GM12878 (cell line): ENCODE results near the gene USP47. TPM values are rescaled to one million over a fixed set of nuclear protein-coding genes. Genes with fewer than 3 reads are reported as not detected.

ENCODE experiments used
- ATAC-seq: fragments of 200-7000 bp; cut with Tn5 transposase; 3 replicates; pipeline ENCODE4 v1.9.1; 2020; ENCODE audit warnings: mild to moderate bottlenecking, moderate library complexity
- BruUV-seq: library from RNA; stranded (reverse); fragments of 400-500 nt; replicated peaks from 2 replicates; lab custom pipeline; 2021; lab: Mats Ljungman, UMichigan
- CTCF ChIA-PET: fragments of 300-600 bp; sonication (Branson Sonifier 250); formaldehyde crosslinking; extraction: SDS; loops from one replicate; lab custom pipeline; 2021; ENCODE audit warnings: inconsistent platforms; lab: Yijun Ruan, JAX
- POLR2A ChIA-PET: fragments of 350-600 bp; formaldehyde crosslinking; extraction: SDS; loops from one replicate; lab custom pipeline; 2021; ENCODE audit warnings: inconsistent platforms; lab: Charles Lee
- RAD21 ChIA-PET: fragments of 300-600 bp; sonication (Branson Sonifier 250); formaldehyde crosslinking; loops from one replicate; lab custom pipeline; 2023; ENCODE audit warnings: antibody characterized with exemption; ENCODE audit not compliant: unreplicated experiment; lab: Charles Lee
- SMC1A ChIA-PET: fragments of 300-600 bp; sonication (Branson Sonifier 250); formaldehyde crosslinking; loops from one replicate; lab custom pipeline; 2023; ENCODE audit not compliant: unreplicated experiment, uncharacterized antibody; lab: Charles Lee
- DNase-seq: peaks from one replicate; pipeline ENCODE4 v3.0.0-alpha.2; 2011; ENCODE audit warnings: low read depth, low spot score
- FAIRE-seq: peaks from 3 replicates; lab custom pipeline; 2011; peaks lifted over from hg19 to GRCh38; lab: Jason Lieb, UNC
- H2AFZ ChIP-seq: 2 replicates; pipeline ENCODE4 v1.6.0; 2011; ENCODE audit warnings: low read depth, low read length, control low read depth; ENCODE audit not compliant: control insufficient read depth
- H3K27ac ChIP-seq: 2 replicates; pipeline ENCODE4 v1.5.1; 2011; ENCODE audit warnings: control low read depth; ENCODE audit not compliant: control insufficient read depth, insufficient read depth
- H3K27me3 ChIP-seq, 2 experiments: replicated peaks in 1 of 2; 2 replicates each; pipeline versions ENCODE4 v1.6.0 to v1.6.1; 2011; ENCODE audit warnings: low read length in 1 of 2; ENCODE audit not compliant: control insufficient read depth in 2 of 2, insufficient read depth in 2 of 2
- H3K36me3 ChIP-seq, 2 experiments: 2 replicates each; pipeline ENCODE4 v1.5.1; 2011; ENCODE audit warnings: low read length in 1 of 2; ENCODE audit not compliant: control insufficient read depth in 2 of 2, insufficient read depth in 2 of 2
- H3K4me1 ChIP-seq: 2 replicates; pipeline ENCODE4 v1.6.1; 2011; ENCODE audit warnings: mild to moderate bottlenecking, low read length, moderate library complexity, mixed read lengths; ENCODE audit not compliant: control insufficient read depth, insufficient read depth
- H3K4me2 ChIP-seq: 2 replicates; pipeline ENCODE4 v1.6.0; 2011; ENCODE audit warnings: control low read depth; ENCODE audit not compliant: control insufficient read depth, insufficient read depth
- H3K4me3 ChIP-seq: fragments of 200-600 bp; sonication (generic); 2 replicates; pipeline ENCODE4 v1.5.1; 2016
- H3K79me2 ChIP-seq: 2 replicates; pipeline ENCODE4 v1.6.0; 2011; ENCODE audit warnings: low read length; ENCODE audit not compliant: control insufficient read depth, insufficient read depth
- H3K9ac ChIP-seq: 2 replicates; pipeline ENCODE4 v1.8.0; 2011; ENCODE audit warnings: low read length, control low read depth, mixed read lengths; ENCODE audit not compliant: control insufficient read depth, insufficient read depth
- H3K9me3 ChIP-seq: replicated peaks from 3 replicates; pipeline ENCODE4 v1.5.1; 2011; ENCODE audit warnings: mild to moderate bottlenecking, low read length; ENCODE audit not compliant: control insufficient read depth, insufficient read depth
- H4K20me1 ChIP-seq: 2 replicates; pipeline ENCODE4 v1.6.0; 2011; ENCODE audit not compliant: control insufficient read depth, insufficient read depth
- CBX3 ChIP-seq: fragments of 200-600 bp; sonication (generic); IDR thresholded peaks from 2 replicates; pipeline ENCODE4 v1.6.1; 2016; ENCODE audit warnings: low read depth, borderline replicate concordance
- CREB1 ChIP-seq: IDR thresholded peaks from 2 replicates; pipeline ENCODE4 v1.6.1; 2012; ENCODE audit warnings: low read depth, mild to moderate bottlenecking, inconsistent platforms
- FOXK2 ChIP-seq: fragments of 450-650 bp; IDR thresholded peaks from 2 replicates; pipeline ENCODE4 v1.6.1; 2017; ENCODE audit warnings: mild to moderate bottlenecking, moderate library complexity
- KDM1A ChIP-seq: fragments of 200-600 bp; sonication (generic); IDR thresholded peaks from 2 replicates; pipeline ENCODE4 v1.6.1; 2016; ENCODE audit warnings: borderline replicate concordance
- MTA2 ChIP-seq: fragments of 450-650 bp; IDR thresholded peaks from 2 replicates; pipeline ENCODE4 v1.6.1; 2016; ENCODE audit warnings: low read depth, mild to moderate bottlenecking, moderate library complexity
- RUNX3 ChIP-seq: IDR thresholded peaks from 2 replicates; pipeline ENCODE4 v1.6.1; 2012; ENCODE audit warnings: low read length, inconsistent platforms
- SIX5 ChIP-seq: IDR thresholded peaks from 2 replicates; pipeline ENCODE4 v1.6.1; 2011; ENCODE audit warnings: mild to moderate bottlenecking, low read depth, low read length, moderate library complexity; ENCODE audit not compliant: severe bottlenecking
- SUPT20H ChIP-seq: IDR thresholded peaks from 2 replicates; pipeline ENCODE4 v1.6.1; 2011; ENCODE audit warnings: low read depth, mild to moderate bottlenecking, low read length, moderate library complexity, borderline replicate concordance; ENCODE audit not compliant: control insufficient read depth
- WRNIP1 ChIP-seq: IDR thresholded peaks from 2 replicates; pipeline ENCODE4 v1.6.1; 2011; ENCODE audit warnings: low read depth, low read length, improper control_type of control experiment, borderline replicate concordance
- ZSCAN29 ChIP-seq: fragments of 450-650 bp; IDR thresholded peaks from 2 replicates; pipeline ENCODE4 v1.6.1; 2017; ENCODE audit warnings: mild to moderate bottlenecking, moderate library complexity
- WGBS: methylation state at CpG from one replicate; pipeline ENCODE4 v1.1.6; 2016; ENCODE audit warnings: low lambda C conversion rate; ENCODE audit not compliant: insufficient replicate concordance, insufficient coverage; ENCODE audit errors: missing lambda C conversion rate; 5-methylcytosine and 5-hydroxymethylcytosine counted together
- in situ Hi-C: fragments of 300-500 bp; cut with MboI; formaldehyde crosslinking; loops from 9 replicates; pipeline ENCODE4 v1.14.3; 2018; ENCODE audit warnings: mixed read lengths
- intact Hi-C: fragments of 100-400 bp; cut with micrococcal nuclease; formaldehyde crosslinking; loops from one replicate; pipeline ENCODE4 v1.14.2; 2022; ENCODE audit not compliant: unreplicated experiment
- polyA plus RNA-seq, 11 experiments: library from polyadenylated mRNA; depleted of rRNA in 4 of 11; unstranded in 6 of 11; stranded (reverse) in 5 of 11; fragments of >200 nt; fragmentation: Nextera tagmentation in 4 of 11; fragmentation: Illumina TruSeq in 1 of 11; extraction: Ambion mirVana in 4 of 11; extraction: Trizol in 1 of 11; gene quantifications; 1 replicate in 1 of 11; 2 replicates in 10 of 11; pipeline versions ENCODE4 v1.2.1 to v1.2.3, GENCODE V29; 2011 to 2016; ENCODE audit warnings: inconsistent platforms in 2 of 11, missing spikeins in 2 of 11, low read depth in 1 of 11
- total RNA-seq, 4 experiments: library from RNA; depleted of rRNA in 3 of 4; stranded (reverse); fragments of >200 nt in 3 of 4; fragmentation: Illumina TruSeq in 1 of 4; extraction: Trizol in 1 of 4; gene quantifications; 2 replicates each; pipeline versions ENCODE4 v1.2.1 to v1.2.3, GENCODE V29; 2013 to 2021
- TF ChIP-seq, protein P1 (sequence below): fragments of 450-650 bp; formaldehyde crosslinking; IDR thresholded peaks from 2 replicates; pipeline ENCODE4 v1.4.0; 2022; ENCODE audit warnings: mild to moderate bottlenecking, moderate library complexity
- TF ChIP-seq, protein P2 (sequence below): fragments of 450-650 bp; IDR thresholded peaks from 2 replicates; pipeline ENCODE4 v1.6.1; 2017; ENCODE audit warnings: low read depth, mild to moderate bottlenecking, moderate library complexity
- TF ChIP-seq, protein P3 (sequence below): fragments of 450-650 bp; IDR thresholded peaks from 2 replicates; pipeline ENCODE4 v1.6.1; 2017; ENCODE audit warnings: mild to moderate bottlenecking

The USP47 gene
- total and polyA plus RNA-seq, 10 of the 15 experiments (the other 5 are each of a cell fraction or from before 2014, with no cell fraction given): 13.9 to 54.0 (median 31.6) TPM

DNA sequence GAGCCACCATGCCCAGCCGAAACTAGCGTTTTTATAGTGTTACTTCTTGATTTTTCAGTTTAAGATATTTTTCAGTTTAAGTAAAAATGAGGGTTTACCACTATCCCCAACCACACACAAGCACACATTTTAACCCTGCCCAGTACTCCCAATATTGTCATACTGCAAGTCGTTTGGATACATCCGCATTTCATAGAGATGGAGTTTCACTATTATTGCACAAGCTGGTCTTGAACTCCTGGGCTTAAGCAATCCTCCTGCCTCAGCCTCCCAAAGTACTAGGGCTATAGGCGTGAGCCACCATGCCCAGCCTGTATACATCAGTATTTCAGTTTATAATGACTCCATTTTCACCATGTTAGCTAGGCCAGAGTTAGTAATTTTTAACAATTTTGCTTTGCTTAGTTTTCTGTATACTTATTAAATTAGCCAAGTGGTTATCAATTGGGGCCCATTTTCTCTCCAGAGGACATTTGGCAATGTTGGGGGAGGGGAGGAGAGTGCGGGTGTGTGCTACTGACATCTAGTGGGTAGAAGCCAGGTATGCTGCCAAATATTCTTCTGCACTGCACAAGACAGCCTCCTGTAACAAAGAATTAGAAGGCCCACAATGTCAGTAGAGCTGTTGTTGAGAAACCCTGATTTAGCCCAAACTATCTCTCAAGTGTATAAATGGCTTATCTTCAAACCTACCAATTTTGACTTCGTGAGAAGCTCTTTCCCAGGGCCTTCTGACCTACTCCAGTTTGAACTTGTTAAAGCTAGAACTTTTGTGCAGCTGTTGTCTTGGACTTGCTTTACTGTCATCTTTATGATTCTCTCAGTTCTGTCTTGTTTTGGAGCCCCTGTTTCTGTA is 7.3 kb downstream of the USP47 start:
- intact Hi-C loops: loop anchor here (2.0 to 10.0 kb wide), 2 partner anchors 50 to 994 kb away; partner anchors contain the start of gene ZBED5
- Histone ChIP-seq H2AFZ (no peak overlapping the region), H3K4me2 (peak overlapping the region; percentile 30; the same call in 1 of the 2 replicates), H3K79me2 (peaks cover 97% of the 10 kb centered on the region), H3K27ac (peak overlapping the region; percentile 23; the same call in 1 of the 2 replicates), H3K9ac (no peak overlapping the region), H3K4me1 (peaks cover 5% of the 10 kb centered on the region; the same call in 1 of the 2 replicates), H4K20me1 (no peaks in the 10 kb centered on the region), H3K9me3 (no peaks in the 10 kb centered on the region), H3K36me3 (no peaks in the 10 kb centered on the region), H3K27me3 (no peaks in the 10 kb centered on the region), H3K4me3 (no peak overlapping the region; the same call in 1 of the 2 replicates)
- ChIA-PET POLR2A (interaction anchor here (1.4 kb wide), 1 partner anchor 21 kb away, joined by 3 read pairs; no protein-coding TSS in a partner anchor), SMC1A (interaction anchor here (0.6 to 4.1 kb wide), 18 partner anchors 8 to 377 kb away, joined by 3 to 38 read pairs (median 4); partner anchors contain the start of gene GALNT18), CTCF (interaction anchor here (0.6 to 13.4 kb wide), 25 partner anchors 9 to 821 kb away, joined by 3 to 211 read pairs (median 4); no protein-coding TSS in a partner anchor), RAD21 (interaction anchor here (0.8 to 1.7 kb wide), 9 partner anchors 12 to 70 kb away, joined by 3 to 12 read pairs (median 5); no protein-coding TSS in a partner anchor)
- no TSS peak for BruUV-seq
- DNase-seq (peak; percentile 38), FAIRE-seq (peak; percentile 49), ATAC-seq (peak; percentile 82)
- in situ Hi-C loops: no loop called here
- WGBS: 69% methylated on average over 7 of the region's 7 CpGs
- TF ChIP-seq ZSCAN29 (no peak), RUNX3 (peak; percentile 42; the same call in 1 of the 2 replicates), CREB1 (0 out of 2 replicates have a peak, but pooled peaks have one; percentile 19), WRNIP1 (peak; percentile 90; the same call in 1 of the 2 replicates), SIX5 (no peak), MTA2 (no peak), CBX3 (no peak), SUPT20H (no peak), FOXK2 (no peak), KDM1A (no peak)
- TF ChIP-seq, protein P1, sequence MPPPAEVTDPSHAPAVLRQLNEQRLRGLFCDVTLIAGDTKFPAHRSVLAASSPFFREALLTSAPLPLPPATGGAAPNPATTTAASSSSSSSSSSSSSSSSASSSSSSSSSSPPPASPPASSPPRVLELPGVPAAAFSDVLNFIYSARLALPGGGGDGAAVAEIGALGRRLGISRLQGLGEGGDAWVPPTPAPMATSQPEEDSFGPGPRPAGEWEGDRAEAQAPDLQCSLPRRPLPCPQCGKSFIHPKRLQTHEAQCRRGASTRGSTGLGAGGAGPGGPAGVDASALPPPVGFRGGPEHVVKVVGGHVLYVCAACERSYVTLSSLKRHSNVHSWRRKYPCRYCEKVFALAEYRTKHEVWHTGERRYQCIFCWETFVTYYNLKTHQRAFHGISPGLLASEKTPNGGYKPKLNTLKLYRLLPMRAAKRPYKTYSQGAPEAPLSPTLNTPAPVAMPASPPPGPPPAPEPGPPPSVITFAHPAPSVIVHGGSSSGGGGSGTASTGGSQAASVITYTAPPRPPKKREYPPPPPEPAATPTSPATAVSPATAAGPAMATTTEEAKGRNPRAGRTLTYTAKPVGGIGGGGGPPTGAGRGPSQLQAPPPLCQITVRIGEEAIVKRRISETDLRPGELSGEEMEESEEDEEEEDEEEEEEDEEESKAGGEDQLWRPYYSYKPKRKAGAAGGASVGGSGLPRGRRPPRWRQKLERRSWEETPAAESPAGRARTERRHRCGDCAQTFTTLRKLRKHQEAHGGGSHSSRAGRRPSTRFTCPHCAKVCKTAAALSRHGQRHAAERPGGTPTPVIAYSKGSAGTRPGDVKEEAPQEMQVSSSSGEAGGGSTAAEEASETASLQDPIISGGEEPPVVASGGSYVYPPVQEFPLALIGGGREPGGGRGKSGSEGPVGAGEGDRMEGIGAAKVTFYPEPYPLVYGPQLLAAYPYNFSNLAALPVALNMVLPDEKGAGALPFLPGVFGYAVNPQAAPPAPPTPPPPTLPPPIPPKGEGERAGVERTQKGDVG (CRISPR knock-in tag): no peak
- TF ChIP-seq, protein P2, sequence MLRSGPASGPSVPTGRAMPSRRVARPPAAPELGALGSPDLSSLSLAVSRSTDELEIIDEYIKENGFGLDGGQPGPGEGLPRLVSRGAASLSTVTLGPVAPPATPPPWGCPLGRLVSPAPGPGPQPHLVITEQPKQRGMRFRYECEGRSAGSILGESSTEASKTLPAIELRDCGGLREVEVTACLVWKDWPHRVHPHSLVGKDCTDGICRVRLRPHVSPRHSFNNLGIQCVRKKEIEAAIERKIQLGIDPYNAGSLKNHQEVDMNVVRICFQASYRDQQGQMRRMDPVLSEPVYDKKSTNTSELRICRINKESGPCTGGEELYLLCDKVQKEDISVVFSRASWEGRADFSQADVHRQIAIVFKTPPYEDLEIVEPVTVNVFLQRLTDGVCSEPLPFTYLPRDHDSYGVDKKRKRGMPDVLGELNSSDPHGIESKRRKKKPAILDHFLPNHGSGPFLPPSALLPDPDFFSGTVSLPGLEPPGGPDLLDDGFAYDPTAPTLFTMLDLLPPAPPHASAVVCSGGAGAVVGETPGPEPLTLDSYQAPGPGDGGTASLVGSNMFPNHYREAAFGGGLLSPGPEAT: 0 out of 2 replicates have a peak, but pooled peaks have one; percentile 35
- TF ChIP-seq, protein P3, sequence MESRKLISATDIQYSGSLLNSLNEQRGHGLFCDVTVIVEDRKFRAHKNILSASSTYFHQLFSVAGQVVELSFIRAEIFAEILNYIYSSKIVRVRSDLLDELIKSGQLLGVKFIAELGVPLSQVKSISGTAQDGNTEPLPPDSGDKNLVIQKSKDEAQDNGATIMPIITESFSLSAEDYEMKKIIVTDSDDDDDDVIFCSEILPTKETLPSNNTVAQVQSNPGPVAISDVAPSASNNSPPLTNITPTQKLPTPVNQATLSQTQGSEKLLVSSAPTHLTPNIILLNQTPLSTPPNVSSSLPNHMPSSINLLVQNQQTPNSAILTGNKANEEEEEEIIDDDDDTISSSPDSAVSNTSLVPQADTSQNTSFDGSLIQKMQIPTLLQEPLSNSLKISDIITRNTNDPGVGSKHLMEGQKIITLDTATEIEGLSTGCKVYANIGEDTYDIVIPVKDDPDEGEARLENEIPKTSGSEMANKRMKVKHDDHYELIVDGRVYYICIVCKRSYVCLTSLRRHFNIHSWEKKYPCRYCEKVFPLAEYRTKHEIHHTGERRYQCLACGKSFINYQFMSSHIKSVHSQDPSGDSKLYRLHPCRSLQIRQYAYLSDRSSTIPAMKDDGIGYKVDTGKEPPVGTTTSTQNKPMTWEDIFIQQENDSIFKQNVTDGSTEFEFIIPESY: no peak
